Fibroblast of mammary gland (primary cell): ENCODE measurements around the gene RHBG.

ENCODE experiments used
- DNase-seq: peaks from one replicate; pipeline ENCODE4 v3.0.0-alpha.2; 2010; ENCODE audit warnings: low read depth
- H3K4me3 ChIP-seq: 2 replicates; pipeline ENCODE4 v1.5.1; 2011; ENCODE audit warnings: low read depth, mild to moderate bottlenecking, low read length, moderate library complexity; ENCODE audit not compliant: control insufficient read depth
- TF ChIP-seq, protein P1 (sequence below): conservative IDR thresholded peaks from 2 replicates; pipeline ENCODE4 v1.5.1; 2011; ENCODE audit warnings: low read depth, low read length, inconsistent platforms; ENCODE audit not compliant: control insufficient read depth, insufficient read depth

The RHBG gene

DNA sequence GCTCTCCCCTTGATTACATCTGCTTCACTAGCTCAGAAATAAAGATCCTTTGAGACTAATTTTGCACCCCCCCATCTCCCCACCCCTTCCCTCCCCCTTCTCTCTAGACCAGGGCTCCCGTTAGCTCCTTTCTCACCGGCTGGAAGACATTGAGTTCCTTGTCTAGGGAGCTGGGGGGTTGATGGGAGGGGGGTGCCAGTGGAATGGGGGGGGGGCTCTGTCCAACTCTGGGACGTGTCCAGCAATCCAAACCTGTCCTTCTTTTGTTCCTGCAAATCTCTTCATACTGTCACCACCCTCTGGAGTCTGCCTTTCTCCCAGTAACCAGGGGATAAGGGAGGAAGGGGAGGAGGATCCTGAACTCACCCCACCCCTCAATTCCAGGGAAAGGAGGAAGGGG lies 61.9 kb downstream of the RHBG start:
- DNase-seq = no peak
- TF ChIP-seq, protein P1, sequence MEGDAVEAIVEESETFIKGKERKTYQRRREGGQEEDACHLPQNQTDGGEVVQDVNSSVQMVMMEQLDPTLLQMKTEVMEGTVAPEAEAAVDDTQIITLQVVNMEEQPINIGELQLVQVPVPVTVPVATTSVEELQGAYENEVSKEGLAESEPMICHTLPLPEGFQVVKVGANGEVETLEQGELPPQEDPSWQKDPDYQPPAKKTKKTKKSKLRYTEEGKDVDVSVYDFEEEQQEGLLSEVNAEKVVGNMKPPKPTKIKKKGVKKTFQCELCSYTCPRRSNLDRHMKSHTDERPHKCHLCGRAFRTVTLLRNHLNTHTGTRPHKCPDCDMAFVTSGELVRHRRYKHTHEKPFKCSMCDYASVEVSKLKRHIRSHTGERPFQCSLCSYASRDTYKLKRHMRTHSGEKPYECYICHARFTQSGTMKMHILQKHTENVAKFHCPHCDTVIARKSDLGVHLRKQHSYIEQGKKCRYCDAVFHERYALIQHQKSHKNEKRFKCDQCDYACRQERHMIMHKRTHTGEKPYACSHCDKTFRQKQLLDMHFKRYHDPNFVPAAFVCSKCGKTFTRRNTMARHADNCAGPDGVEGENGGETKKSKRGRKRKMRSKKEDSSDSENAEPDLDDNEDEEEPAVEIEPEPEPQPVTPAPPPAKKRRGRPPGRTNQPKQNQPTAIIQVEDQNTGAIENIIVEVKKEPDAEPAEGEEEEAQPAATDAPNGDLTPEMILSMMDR = no peak
- no peak overlapping the region for H3K4me3 ChIP-seq

GRCh38 chr1:156431366-156431765 lies 62.4 kb downstream of the RHBG start:
- DNase-seq = no peak
- H3K4me3 ChIP-seq = no peak overlapping the region
- TF ChIP-seq, protein P1 = no peak

DNA sequence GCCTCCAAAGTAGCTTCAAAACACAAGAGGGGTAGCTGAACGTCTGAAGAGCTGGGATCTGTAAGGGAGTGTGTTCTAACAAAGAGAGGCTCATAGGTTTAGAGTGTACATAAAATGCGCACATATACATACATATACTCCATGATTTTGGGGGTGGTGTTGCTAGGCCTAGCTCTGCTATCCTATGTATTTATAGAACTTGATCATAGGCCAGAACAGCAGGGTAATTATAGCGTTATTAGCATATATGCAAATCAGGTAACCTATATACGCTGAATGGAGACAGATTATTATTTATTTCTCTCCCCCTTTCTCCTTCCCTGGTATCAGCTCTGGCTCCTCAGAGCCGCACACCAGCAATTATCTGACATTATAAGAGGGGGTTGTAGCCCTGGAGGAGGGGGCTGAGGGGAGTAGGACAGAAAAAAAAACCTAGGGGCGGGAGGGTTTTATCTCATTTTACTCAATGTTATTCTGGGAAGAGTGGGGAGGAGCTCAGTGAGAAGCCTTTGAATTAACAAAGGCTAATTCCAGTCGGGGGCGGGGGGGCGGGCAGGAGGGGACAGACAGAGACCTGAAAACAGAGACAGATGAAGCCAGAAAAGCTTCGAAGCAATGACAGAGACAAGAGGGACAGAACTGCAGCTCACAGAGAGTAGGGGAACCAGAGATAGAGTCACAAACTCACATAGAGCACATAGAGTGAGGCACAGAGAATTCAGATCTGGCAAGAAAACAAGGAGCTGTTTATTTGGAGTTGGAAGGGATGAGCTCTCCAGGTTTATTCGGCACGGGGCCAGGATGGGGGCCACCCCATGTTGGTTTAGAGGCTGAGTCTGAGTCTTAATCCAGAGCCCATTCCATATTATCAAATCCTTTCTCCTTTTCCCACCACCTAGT lies 63.0 kb downstream of the RHBG start:
- DNase-seq = no peak
- no peak overlapping the region for H3K4me3 ChIP-seq
- TF ChIP-seq, protein P1 = no peak

GRCh38 chr1:156432669-156433018 lies 63.6 kb downstream of the RHBG start:
- H3K4me3 ChIP-seq = no peak overlapping the region
- TF ChIP-seq, protein P1 = no peak
- DNase-seq = no peak

DNA sequence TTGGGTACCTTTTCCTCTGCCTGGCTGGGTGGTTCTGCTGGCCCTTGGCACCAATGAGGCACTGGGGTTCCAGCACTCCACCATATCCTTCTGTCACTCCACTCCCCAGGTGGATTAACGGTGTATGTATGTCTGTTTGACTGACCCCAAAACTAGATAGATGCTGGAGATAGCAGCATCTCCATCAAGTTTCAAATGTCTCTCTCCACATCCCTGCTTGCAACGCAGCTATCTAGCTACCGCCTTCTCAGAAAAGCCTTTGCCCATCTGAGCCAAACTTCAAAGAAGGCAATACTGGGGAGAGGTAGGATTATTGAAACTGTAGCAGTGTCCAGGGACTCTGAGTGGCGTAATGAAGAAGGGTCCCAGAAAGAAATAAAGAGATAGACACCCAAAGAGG lies 64.0 kb downstream of the RHBG start:
- H3K4me3 ChIP-seq = no peak overlapping the region
- TF ChIP-seq, protein P1 = no peak
- DNase-seq = no peak

GRCh38 chr1:156433602-156434001 lies 64.6 kb downstream of the RHBG start:
- TF ChIP-seq, protein P1 = no peak
- H3K4me3 ChIP-seq = no peak overlapping the region
- DNase-seq = no peak
